Caco-2 (cell line): ENCODE results near the gene TLE5. TPM values are rescaled to one million over a fixed set of nuclear protein-coding genes. Genes with fewer than 3 reads are reported as not detected.
"Not testable (repeated sequence)": the region's sequence is repeated elsewhere in the genome, so short reads cannot be mapped to it uniquely, and the experiment has no call there.

ENCODE experiments used
- BruUV-seq: library from RNA; stranded (reverse); fragments of 400-500 nt; replicated peaks from 2 replicates; lab custom pipeline; 2021; lab: Mats Ljungman, UMichigan
- CTCF ChIA-PET: fragments of 300-600 bp; sonication (Branson Sonifier 250); formaldehyde crosslinking; loops from one replicate; lab custom pipeline; 2022; ENCODE audit warnings: antibody characterized with exemption; lab: Charles Lee
- POLR2A ChIA-PET: fragments of 300-600 bp; sonication (Branson Sonifier 250); formaldehyde crosslinking; loops from one replicate; lab custom pipeline; 2022; ENCODE audit warnings: antibody characterized with exemption; lab: Charles Lee
- DNase-seq, 2 experiments: peaks; one replicate each; pipeline versions ENCODE4 v3.0.0 to v3.0.0-alpha.2; 2020 to 2022
- H3K27me3 ChIP-seq: replicated peaks from 2 replicates; pipeline ENCODE4 v1.6.0; 2011; ENCODE audit warnings: low read length; ENCODE audit not compliant: control insufficient read depth, insufficient read depth
- H3K36me3 ChIP-seq: 2 replicates; pipeline ENCODE4 v1.5.1; 2011; ENCODE audit warnings: low read length; ENCODE audit not compliant: control insufficient read depth, insufficient read depth
- H3K4me1 ChIP-seq: fragments of 250-450 bp; sonication (Bioruptor Pico); 2 replicates; pipeline ENCODE4 v1.5.1; 2020; ENCODE audit warnings: mild to moderate bottlenecking
- H3K4me3 ChIP-seq: 2 replicates; pipeline ENCODE4 v1.5.1; 2011; ENCODE audit warnings: low read depth, mild to moderate bottlenecking, control low read depth, low read length
- H3K9me3 ChIP-seq: fragments of 250-450 bp; sonication (Bioruptor Pico); 2 replicates; pipeline ENCODE4 v1.5.1; 2020; ENCODE audit warnings: mild to moderate bottlenecking, moderate library complexity
- H3K27ac Mint-ChIP-seq: one replicate; pipeline ENCODE4 v1.8.0; 2022; ENCODE audit warnings: mixed read lengths; ENCODE audit not compliant: unreplicated experiment
- H3K27me3 Mint-ChIP-seq: one replicate; pipeline ENCODE4 v1.8.0; 2022; ENCODE audit warnings: mixed read lengths; ENCODE audit not compliant: insufficient read depth, unreplicated experiment
- H3K36me3 Mint-ChIP-seq: one replicate; pipeline ENCODE4 v1.8.0; 2022; ENCODE audit warnings: mild to moderate bottlenecking, mixed read lengths; ENCODE audit not compliant: insufficient read depth, unreplicated experiment
- H3K4me1 Mint-ChIP-seq: one replicate; pipeline ENCODE4 v1.8.0; 2022; ENCODE audit warnings: low read depth, mixed read lengths; ENCODE audit not compliant: unreplicated experiment
- H3K4me3 Mint-ChIP-seq: one replicate; pipeline ENCODE4 v1.8.0; 2022; ENCODE audit warnings: mild to moderate bottlenecking, moderate library complexity, mixed read lengths; ENCODE audit not compliant: unreplicated experiment
- H3K9me3 Mint-ChIP-seq: one replicate; pipeline ENCODE4 v1.8.0; 2022; ENCODE audit warnings: mixed read lengths; ENCODE audit not compliant: unreplicated experiment
- CTCF ChIP-seq, 2 experiments: fragments of 200-600 bp in 1 of 2; IDR thresholded peaks; 1 replicate in 1 of 2; 2 replicates in 1 of 2; pipeline versions ENCODE4 v1.5.1 to v1.8.0; 2011 to 2022; ENCODE audit warnings: antibody characterized with exemption in 1 of 2, control low read depth in 1 of 2, inconsistent platforms in 1 of 2, low read depth in 1 of 2, low read length in 1 of 2, mild to moderate bottlenecking in 1 of 2, moderate library complexity in 1 of 2; ENCODE audit not compliant: insufficient read depth in 1 of 2, severe bottlenecking in 1 of 2, unreplicated experiment in 1 of 2
- intact Hi-C: fragments of 100-400 bp; cut with micrococcal nuclease; formaldehyde crosslinking; loops from one replicate; pipeline ENCODE4 v1.10.0; 2022; ENCODE audit not compliant: unreplicated experiment
- total RNA-seq: library from RNA; stranded (reverse); gene quantifications from 2 replicates; pipeline ENCODE4 v1.2.3, GENCODE V29; 2022

The TLE5 gene
- total RNA-seq, 1 experiment from 2014 or later: 132 TPM

- POLR2A ChIA-PET: no interaction called here
- Histone ChIP-seq H3K4me3 (no peak overlapping the region), H3K4me1 (no peaks in the 10 kb centered on the region), H3K27me3 (no peaks in the 10 kb centered on the region), H3K9me3 (no peaks in the 10 kb centered on the region), H3K36me3 (peaks cover 2% of the 10 kb centered on the region; the same call in 1 of the 2 replicates)
- H3K36me3 Mint-ChIP-seq: no peaks in the 10 kb centered on the region
- no peak for DNase-seq
- CTCF ChIA-PET: no interaction called here
- no peaks in the 10 kb centered on the region for H3K9me3 Mint-ChIP-seq
- H3K4me1 Mint-ChIP-seq: no peaks in the 10 kb centered on the region
- intact Hi-C loops: no loop called here
- no TSS peak for BruUV-seq
- no peak overlapping the region for H3K4me3 Mint-ChIP-seq
- no peak for TF ChIP-seq CTCF (IDR thresholded peaks at IDR 0.05; ENCODE audit: insufficient read depth in 1 of 2, low read depth in 1 of 2, low read length in 1 of 2, severe bottlenecking in 1 of 2, unreplicated experiment in 1 of 2)
- H3K27ac Mint-ChIP-seq: no peak overlapping the region
- H3K27me3 Mint-ChIP-seq: no peaks in the 10 kb centered on the region
These were observed 49.0 kb downstream of the TLE5 start for GRCh38 chr19:3013263-3013725.

- H3K4me1 ChIP-seq: no peaks in the 10 kb centered on the region
- no TSS peak for BruUV-seq
- no peak overlapping the region for H3K27ac Mint-ChIP-seq
- H3K9me3 ChIP-seq: no peaks in the 10 kb centered on the region
- H3K9me3 Mint-ChIP-seq: no peaks in the 10 kb centered on the region
- no peaks in the 10 kb centered on the region for H3K4me1 Mint-ChIP-seq
- ChIA-PET POLR2A (no interaction called here), CTCF (no interaction called here)
- intact Hi-C loops: no loop called here
- H3K36me3 Mint-ChIP-seq: no peaks in the 10 kb centered on the region
- H3K27me3 ChIP-seq: no peaks in the 10 kb centered on the region
- H3K4me3 ChIP-seq: no peak overlapping the region
- no peaks in the 10 kb centered on the region for H3K27me3 Mint-ChIP-seq
- TF ChIP-seq CTCF (IDR thresholded peaks at IDR 0.05; ENCODE audit: insufficient read depth in 1 of 2, low read depth in 1 of 2, low read length in 1 of 2, severe bottlenecking in 1 of 2, unreplicated experiment in 1 of 2): no peak
- peaks cover 2% of the 10 kb centered on the region; the same call in 1 of the 2 replicates for H3K36me3 ChIP-seq
- no peak overlapping the region for H3K4me3 Mint-ChIP-seq
- DNase-seq: no peak
These were observed 49.6 kb downstream of the TLE5 start for GRCh38 chr19:3012621-3013262.

- POLR2A ChIA-PET: not testable (repeated sequence)
These were observed 50.2 kb downstream of the TLE5 start for GRCh38 chr19:3012059-3012458.

More at GRCh38 chr19:3012059-3012458, 50.2 kb downstream of the TLE5 start:
- H3K9me3 ChIP-seq, H3K4me1 ChIP-seq, H3K36me3 Mint-ChIP-seq, DNase-seq, CTCF ChIA-PET, BruUV-seq, H3K27me3 ChIP-seq, H3K36me3 ChIP-seq, H3K9me3 Mint-ChIP-seq, H3K27ac Mint-ChIP-seq, H3K4me3 ChIP-seq, H3K27me3 Mint-ChIP-seq, H3K4me1 Mint-ChIP-seq, intact Hi-C loops, H3K4me3 Mint-ChIP-seq: not testable (repeated sequence)
